Hematopoietic multipotent progenitor cell treated with erythropoietin and hydrocortisone succinate and interleukin-3 and kit ligand, for 4 days (in vitro differentiated cells): ENCODE results near the gene GPR15LG.

Experiments used
- DNase-seq: peaks from one replicate; pipeline ENCODE4 v3.0.0-alpha.2; 2015

GPR15LG gene

DNA sequence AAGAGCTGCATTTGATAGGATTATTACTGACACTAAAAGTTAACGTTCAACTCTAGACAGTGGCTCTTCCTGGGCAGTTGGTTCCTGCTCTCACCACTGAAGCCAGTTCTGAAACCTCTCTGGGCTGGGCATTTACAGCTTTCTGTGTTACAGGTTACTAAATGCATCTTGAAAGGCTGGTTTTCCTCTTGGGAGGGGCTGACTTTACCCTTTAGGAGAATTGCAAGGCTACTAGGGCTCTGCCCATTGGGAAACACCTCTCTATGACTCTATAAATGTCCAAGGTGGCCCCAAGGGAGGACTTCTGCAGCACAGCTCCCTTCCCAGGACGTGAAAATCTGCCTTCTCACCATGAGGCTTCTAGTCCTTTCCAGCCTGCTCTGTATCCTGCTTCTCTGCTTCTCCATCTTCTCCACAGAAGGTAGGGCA is at the start of gene GPR15LG:
Gene GPR15LG, plus strand, starts transcription at position 301 of the 429 bp plus-strand sequence. Its CDS starts 51 bp downstream, at position 352.
- DNase-seq: no peak

DNA sequence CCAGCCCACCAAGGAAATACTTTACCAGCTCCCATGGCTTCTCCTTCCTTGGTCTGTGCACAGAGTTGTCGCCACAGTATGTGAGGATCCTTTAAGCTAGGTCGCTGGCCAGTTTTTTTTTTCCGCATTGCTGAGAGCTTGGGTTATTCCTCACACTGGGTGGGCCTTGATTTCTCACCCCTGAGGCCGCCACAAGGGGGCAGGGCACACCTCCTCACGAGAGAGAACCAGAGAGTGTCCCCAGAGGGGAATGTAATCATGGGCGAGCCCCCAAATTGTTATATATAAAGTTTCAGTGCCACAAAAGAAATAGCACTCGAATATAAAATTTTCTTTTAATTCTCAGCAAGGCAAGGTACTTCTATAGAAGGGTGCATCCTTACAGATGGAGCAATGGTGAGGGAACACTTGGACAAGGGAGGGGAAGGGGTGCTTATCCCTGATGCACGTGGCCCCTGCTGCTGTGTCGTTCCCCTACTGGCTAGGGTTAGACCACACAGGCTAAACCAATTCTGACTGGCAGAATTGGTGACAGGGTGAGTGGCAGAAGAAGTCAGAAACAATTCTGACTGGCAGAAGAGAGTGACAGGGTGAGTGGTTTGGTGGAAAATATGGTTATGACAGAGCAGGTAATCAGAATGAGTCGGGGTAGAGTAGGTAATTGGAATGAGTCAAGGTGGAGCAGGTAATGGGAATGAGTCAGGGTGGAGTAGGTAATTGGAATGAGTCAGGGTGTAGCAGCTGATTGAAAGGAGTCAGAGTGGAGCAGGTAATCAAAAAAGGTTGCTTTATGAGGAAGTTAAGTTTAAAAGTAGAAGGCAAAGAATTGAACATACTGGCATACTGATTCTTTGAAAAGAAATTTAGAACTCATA is 47.5 kb upstream of the GPR15LG start:
- peak; percentile 19 for DNase-seq

- no peak for DNase-seq
Measured at GRCh38 chr10:84126785-84127167, 46.8 kb upstream of the GPR15LG start.

DNA sequence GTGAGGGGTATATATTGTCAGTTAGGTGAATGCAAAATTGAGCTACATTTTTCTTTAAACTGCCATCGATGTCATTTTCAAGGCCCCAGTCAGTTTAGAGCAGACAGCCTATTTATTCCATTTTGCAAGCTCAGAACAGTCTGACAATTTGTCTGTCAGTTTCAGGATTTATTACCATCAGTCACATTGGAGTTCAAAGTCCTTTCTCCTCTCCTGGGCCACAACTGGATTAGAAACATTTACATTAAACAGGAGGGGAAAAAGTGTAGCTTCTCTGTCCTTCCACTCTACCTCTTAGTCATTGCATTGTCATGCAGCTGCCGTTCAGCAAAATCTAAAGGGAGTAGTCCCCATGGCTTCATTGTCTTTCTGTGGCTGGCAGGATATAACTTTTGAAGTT is 37.8 kb upstream of the GPR15LG start:
- no peak for DNase-seq

DNA sequence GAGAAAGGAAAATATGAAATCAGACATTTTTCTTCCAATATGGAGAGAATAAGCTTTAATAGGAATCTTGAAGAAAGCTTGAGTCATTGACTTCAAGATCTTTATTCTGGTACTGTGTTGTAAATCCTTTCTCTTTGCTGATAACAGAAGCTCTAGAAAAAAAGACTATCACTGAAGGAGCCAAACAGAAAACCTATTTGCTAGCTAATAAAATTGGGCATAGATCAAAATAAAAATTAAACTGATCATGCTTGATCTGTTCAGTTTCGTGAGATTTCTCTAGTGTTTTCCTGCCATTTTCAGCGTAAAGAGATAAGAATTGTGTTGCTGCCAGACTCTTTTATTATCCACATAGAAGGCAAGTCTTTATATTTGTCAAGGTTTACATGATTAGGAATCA is 35.8 kb upstream of the GPR15LG start:
- DNase-seq: no peak

GRCh38 chr10:84138478-84139125 is 35.0 kb upstream of the GPR15LG start:
- DNase-seq: peak; percentile 53

DNA sequence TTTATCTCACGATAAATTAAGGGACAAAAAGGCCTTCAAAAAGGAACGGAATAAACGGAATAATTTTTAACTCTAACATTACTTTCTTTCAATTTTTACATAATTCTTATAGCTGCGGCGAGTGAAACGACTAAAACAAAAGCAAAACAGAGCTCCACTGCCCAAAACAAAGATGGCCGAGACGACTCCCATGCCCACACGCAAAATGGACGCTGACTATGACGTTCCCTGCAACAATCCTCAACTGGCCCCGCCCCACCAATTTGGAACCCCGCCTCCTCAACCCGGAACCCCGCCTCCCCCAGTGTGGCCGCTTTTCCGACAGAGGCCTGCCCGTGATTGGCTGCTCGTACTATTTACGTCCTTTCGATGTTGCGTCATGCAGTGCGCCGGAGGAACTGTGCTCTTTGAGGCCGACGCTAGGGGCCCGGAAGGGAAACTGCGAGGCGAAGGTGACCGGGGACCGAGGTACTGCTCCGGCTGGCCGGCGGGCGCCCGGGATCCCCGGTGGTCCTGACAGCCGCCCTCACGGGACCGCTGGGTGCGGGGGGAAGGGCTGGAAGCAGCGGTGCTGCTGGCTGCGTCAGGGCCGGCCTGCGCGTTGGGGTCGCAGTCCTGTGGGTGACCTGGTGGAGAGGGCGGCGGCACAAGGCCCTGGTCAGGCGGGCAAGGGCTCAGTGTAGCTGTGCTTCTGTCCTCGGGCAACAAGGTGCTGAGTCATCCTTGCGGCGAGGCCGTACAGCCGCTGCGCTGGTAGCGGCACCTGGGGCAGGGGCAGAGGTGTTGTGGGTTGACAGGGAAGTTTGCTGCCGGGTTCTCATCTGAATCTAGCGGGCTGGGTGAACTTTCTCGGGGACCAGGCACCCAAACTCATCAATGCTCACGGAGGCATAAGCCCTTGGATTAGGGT is 34.2 kb upstream of the GPR15LG start, which contains the start of gene GHITM:
Gene GHITM, plus strand, starts transcription at position 384 of the 910 bp plus-strand sequence. CDS start 1,992 bp downstream, outside the sequence.
- peak; percentile 99 for DNase-seq

GRCh38 chr10:84140036-84140379 is 33.6 kb upstream of the GPR15LG start:
- no peak for DNase-seq

DNA sequence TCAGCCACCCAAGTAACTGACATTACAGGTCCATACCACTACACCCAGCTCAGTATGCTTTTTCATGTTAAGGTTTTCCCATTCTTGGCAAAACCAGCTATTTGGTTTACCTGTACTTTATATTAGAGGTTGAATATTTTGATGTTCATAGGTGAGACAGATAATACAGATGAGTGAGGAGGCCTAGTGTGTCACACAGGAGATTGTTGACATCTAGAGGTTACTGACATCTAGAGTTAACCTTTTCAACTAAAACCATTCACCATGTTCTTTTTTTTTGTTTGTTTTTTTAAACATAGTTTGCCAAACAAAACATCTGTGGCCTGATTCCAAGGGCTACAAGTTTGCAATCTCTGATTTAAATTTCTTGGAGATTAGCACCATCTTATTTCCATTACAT is 26.3 kb upstream of the GPR15LG start:
- DNase-seq: no peak

GRCh38 chr10:84148006-84148597 is 25.5 kb upstream of the GPR15LG start:
- DNase-seq: peak; percentile 78

GRCh38 chr10:84149854-84150253 is 23.7 kb upstream of the GPR15LG start:
- DNase-seq: no peak

DNA sequence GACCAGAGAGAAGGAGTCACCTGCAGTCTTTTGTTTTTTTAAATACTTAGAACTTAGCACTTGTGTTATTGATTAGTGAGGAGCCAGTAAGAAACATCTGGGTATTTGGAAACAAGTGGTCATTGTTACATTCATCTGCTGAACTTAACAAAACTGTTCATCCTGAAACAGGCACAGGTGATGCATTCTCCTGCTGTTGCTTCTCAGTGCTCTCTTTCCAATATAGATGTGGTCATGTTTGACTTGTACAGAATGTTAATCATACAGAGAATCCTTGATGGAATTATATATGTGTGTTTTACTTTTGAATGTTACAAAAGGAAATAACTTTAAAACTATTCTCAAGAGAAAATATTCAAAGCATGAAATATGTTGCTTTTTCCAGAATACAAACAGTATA is 20.8 kb upstream of the GPR15LG start:
- no peak for DNase-seq

- no peak for DNase-seq
Measured at GRCh38 chr10:84155521-84155920, 18.1 kb upstream of the GPR15LG start.

DNA sequence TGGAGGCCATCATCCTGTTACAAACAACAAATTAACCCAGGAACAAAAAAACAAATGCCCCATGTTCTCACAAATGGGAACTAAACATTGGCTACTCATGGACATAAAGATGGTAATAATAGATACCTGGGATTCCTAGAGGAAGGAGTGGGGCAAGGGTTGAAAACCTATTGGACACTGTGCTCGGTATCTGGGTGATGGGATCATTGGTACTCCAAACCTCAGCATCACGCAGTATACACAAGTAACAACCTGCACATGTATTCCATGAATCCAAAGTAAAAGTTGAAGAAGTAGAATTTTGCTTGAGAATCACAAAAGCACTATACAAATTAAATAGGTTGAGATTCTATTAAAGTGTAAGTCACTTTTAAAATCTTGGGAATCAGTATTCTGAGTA is 17.6 kb upstream of the GPR15LG start:
- no peak for DNase-seq

- peak; percentile 78 for DNase-seq
Measured at GRCh38 chr10:84156768-84157167, 16.8 kb upstream of the GPR15LG start.

DNA sequence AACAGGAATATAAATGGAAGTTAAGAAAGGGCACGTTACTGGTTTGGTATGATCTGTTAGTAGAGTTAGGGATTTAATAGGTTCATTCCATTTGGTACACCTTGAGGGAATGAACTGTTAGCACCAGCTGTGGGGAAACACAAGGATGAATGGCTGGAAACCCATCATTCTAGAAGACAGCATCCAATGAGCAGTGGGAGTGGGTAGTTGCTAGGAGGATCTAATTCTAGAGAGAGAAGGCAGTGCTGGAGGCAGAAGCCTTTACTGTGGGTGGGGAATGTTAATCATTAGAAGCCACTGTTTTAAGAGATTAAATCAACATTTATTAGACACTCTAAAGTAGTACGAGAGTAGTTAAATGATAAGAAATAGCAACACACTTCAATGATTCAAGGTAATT is 15.5 kb upstream of the GPR15LG start:
- no peak for DNase-seq

DNA sequence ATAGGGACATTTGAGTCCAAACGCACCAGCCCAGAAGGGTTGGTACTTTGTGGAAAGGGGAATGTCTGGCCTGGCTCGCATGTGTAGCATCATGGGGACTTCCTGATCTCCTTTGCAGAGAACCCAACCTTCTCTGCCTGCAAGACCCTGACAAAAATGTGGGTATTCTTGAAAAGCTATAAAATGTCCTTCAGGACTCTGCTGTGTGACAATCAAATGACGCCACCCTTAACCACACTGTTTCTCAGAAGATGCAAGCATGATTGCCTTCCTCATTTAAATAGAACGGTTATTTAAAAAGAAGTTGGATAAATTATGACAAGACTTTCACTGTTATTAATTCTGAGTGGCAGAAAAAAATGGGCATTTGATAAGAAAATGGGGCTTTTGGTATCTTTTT is 15.1 kb upstream of the GPR15LG start:
- peak; percentile 61 for DNase-seq

DNA sequence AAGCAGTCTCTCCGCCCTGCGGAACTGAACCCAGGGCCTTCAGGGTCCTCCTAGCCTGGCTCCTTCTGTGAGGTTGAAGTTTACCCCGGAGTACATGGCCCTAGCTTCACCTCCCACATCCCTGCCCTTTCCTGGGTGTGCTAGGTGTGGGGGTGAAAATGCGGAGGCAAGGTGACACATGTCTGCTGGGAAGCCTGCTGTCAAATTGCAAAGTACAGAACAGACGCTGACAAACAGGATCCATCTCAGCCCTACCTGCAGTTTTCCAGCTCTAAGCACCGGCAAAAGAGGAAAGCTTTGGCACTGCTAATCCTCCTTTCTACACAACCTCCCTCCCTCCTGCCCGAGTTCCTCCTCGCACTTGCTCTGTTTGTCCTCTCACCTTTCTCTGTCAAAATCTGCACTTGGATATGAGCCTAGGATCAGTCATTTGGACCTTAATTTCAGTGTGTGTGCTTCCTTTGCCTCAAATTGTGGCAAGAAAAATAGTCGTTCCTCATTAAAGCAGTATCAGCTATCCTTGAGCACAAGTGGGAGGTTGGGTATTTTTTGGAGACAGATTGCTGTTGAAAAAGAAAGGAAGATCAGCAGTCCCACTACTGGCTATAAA is 14.4 kb upstream of the GPR15LG start:
- DNase-seq: no peak

DNA sequence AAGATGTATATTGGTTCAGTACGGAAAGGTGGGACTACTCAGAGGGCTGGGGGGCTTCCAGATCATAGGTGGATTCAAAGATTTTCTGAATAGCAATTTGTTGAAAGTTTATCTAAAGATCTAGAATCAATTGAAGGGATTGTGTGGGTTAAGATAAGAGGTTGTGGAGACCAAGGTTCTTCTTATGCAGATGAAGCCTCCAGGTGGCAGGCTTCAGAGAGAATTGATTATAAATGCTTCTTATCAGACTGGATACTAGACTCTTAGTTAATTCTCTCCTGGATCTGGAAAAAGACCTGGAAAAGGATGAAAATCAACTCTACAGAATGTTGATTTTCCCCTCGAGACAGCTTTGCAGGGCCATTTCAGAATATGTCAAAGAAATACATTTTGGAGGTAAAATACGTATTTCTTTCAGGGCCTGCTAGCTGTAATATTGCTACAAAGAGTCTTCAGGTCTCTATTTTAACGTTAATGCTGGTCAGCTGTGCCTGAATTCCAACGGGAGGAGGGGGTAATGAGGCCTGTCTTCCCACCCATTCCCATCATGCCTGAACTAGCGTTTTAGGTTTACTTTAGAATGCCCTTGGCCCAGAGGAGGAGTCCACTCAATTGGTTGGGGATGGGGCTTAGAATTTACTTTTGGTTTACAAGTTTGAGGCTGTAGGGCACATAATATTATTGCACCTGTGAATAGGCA is 12.8 kb upstream of the GPR15LG start:
- no peak for DNase-seq

GRCh38 chr10:84163996-84164395 is 9.6 kb upstream of the GPR15LG start:
- DNase-seq: no peak

DNA sequence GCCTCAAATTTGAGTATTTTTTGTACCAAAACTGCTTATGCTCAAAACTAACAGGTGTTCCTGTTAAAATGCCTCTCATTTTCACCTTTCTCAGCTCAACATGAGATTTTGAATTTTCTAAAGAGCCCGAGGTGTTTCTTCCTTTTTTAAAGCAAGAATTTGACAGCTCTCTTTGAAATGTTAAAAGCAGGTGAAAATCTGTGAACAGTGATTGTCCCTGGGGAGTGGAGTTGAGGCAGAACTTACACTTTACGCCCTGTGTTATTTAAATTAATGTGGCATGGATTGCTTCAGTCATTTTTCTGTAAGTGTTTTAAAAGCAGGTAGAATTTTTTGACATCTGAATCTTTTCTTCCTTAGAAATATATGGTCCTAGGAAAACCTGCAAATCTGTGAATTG is 9.2 kb upstream of the GPR15LG start:
- no peak for DNase-seq
